Measurements from ENCODE around the gene STX8.
A peak's percentile ranks its signal among the peaks of the same experiment; 100 is the strongest.
"Not testable (repeated sequence)": the region's sequence is repeated elsewhere in the genome, so short reads cannot be mapped to it uniquely, and the experiment has no call there.

The STX8 gene, protein sequence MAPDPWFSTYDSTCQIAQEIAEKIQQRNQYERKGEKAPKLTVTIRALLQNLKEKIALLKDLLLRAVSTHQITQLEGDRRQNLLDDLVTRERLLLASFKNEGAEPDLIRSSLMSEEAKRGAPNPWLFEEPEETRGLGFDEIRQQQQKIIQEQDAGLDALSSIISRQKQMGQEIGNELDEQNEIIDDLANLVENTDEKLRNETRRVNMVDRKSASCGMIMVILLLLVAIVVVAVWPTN

DNA sequence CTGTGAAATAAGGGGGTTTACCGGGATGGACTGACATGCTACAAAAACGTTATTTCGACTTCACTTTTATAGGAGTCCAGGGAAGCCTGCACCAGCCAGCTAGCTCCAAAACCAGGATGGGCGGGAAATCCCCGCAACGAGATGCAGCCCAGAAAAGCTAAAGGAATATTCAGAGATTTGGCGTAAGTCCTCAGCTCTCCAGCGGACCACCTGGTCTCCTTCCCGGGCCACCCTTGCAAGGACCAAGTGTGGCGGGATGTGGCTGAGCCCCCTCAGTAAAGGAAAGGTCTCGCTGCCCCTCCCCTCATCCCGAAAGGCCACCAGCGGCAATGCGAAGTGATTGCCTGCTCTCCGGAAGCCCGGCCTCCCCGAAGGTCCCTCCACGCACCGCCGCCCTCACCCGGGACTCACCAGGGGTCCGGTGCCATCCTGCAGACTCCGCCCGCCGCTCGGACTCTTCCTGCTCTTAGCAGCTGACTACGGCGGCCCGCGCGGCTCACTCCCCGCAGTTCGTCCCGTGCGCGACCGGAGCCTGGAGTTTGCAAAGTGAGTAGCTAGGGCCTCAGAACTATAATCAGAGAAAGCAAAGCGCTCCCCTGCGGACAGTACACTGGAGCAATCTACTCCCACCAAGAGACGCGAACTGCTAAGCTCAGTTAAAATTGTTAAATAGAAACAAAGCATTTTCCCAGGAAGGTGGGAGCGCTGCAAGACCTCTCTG lies at the start of gene STX8:
Gene STX8, minus strand, starts transcription at position 440 of the 721 bp plus-strand sequence. Its CDS starts 12 bp downstream, at position 428.
- peak; percentile 81 for DNase-seq (ENCODE audit: low read depth)

DNA sequence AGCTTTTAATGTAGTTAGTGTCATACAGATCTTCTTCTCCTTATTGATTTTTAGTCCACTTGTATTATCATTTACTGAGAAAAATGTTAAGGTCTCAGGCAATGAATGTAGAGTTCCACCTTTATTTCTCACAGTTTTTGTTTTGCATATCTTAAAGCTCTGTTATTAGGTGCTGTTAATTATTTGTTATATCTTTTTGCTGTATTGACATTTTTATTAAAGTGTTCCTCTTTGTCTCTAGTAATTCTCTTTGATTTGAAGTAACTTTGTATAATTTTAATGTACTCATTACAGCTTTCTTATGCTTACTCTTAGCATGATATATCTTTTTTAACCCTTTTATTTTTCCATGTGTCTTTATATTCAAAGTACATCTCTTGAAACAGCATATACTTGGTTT lies 47.3 kb upstream of the STX8 start:
- DNase-seq (ENCODE audit: low read depth): no peak

- no peak for DNase-seq (ENCODE audit: low read depth)
These were observed 39.9 kb upstream of the STX8 start for GRCh38 chr17:9615486-9615885.

- DNase-seq (ENCODE audit: low read depth): no peak
These were observed 36.4 kb upstream of the STX8 start for GRCh38 chr17:9612006-9612405.

- DNase-seq (ENCODE audit: low read depth): no peak
These were observed 35.9 kb upstream of the STX8 start for GRCh38 chr17:9611557-9611956.

- DNase-seq (ENCODE audit: low read depth): not testable (repeated sequence)
These were observed 31.4 kb upstream of the STX8 start for GRCh38 chr17:9607058-9607457.

GRCh38 chr17:9606453-9606852 lies 30.8 kb upstream of the STX8 start:
- DNase-seq (ENCODE audit: low read depth): no peak

GRCh38 chr17:9604583-9604982 lies 29.0 kb upstream of the STX8 start:
- DNase-seq (ENCODE audit: low read depth): not testable (repeated sequence)

GRCh38 chr17:9598661-9599060 lies 23.0 kb upstream of the STX8 start:
- no peak for DNase-seq (ENCODE audit: low read depth)

DNA sequence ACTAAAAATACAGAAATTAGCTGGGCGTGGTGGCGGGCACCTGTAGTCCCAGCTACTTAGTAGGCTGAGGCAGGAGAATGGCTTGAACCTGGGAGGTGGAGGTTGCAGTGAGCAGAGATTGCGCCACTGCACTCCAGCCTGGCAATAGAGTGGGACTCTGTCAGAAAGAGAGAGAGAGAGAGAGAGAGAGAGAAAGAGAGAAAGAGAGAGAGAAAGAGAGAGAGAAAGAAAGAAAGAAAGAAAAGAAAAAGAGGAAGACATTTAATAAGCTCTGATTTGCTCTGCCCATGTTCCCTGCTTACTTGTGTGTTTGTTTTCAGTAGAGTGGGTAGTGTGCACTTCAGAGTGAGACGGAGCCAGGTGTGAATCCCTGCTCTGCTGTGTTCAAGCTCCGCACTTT lies 22.0 kb upstream of the STX8 start:
- DNase-seq (ENCODE audit: low read depth): not testable (repeated sequence)

GRCh38 chr17:9594065-9594464 lies 18.4 kb upstream of the STX8 start:
- DNase-seq (ENCODE audit: low read depth): no peak

DNA sequence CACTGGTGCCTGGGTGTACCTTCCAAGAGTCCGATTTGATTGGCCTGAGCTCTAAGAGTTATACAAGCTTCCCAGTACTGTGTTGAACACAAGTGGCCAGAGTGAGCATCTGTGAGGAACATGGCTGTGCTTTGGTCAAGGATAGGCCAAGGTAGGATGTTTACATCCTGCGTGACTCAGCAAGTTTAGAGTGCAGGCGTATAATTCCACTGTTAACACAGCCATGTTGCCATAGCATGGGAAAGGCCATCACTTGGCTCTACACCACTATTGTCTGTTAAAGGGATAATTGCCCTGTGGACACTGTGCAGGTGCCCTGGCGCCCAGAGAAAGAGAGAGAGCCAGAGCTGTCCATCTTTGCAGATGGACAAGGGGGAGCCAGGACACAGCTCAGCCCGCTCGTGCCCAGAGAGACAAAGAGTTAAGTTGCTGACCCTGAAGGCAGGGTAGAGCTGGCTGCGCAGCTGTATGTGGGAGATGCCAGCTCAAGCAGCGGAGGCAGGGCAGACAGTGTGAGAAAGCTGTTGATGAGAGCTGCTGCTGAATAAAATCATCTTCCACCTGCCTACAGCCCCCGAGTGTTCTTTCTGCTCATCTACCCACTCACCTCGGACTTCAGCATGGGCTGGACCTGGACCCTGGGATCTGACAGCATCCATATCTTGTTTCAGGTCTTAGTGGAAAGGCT lies 12.5 kb upstream of the STX8 start:
- DNase-seq (ENCODE audit: low read depth): no peak

DNA sequence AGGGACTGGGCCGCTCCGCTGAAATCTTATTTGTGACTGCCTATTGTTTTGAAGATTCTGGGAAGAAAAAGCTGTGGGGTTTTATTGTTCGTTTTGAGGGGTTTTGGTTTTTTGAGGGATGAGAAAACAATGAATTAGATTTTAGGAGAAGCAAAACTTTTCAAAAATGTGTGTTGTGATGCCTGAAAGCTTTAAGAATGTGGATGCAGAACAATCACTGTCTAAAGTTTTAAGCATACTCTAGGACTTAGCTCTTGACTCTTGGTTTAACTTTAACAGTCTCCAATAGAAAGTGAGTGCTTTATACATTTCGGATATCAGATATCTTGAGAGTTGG lies 1.7 kb upstream of the STX8 start:
- DNase-seq (ENCODE audit: low read depth): no peak

DNA sequence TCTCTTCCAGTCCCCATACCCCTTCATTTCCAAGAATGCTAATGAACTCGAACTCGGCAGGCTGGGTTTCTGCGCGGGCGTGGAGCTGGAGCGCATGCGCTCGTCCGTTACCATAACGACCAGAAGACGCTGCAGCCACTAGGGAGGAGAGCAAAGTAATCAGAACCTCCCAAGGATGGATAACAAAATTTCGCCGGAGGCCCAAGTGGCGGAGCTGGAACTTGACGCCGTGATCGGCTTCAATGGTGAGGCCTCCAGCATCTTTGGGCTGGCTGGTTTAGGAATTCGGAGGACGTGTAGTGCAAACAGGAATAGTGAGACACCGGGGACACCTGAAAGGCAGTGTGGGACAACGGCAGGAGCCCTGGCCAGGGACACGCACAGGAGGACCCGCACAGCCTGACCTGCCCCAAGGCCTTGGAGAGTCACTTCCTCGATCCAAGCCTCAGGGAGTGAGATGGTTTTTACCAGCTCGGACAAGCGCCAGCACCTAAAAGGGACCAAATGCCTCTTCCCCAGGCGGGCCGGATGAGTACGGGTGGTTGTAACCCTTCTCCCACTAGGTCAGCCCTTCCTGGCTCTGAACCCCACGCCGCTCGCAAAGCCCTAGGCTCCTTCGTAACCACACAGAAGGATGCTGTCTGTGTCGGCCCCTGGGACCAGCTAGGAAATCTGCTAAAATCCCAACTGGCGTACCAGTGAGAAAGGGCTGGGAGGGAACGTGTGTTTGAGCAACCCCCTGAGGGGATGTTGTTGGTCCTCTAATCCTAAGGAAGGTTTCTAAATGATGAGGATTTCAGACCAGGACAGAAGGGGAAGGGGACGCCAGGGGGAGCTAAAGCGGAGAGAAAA lies 1.1 kb upstream of the STX8 start, which contains the start of gene CFAP52:
Gene CFAP52, plus strand, starts transcription at position 122 of the 852 bp plus-strand sequence. Its CDS starts 54 bp downstream, at position 176.
- DNase-seq (ENCODE audit: low read depth): peak; percentile 72

- no peak for DNase-seq (ENCODE audit: low read depth)
These were observed 4.4 kb downstream of the STX8 start for GRCh38 chr17:9571201-9571600.

DNA sequence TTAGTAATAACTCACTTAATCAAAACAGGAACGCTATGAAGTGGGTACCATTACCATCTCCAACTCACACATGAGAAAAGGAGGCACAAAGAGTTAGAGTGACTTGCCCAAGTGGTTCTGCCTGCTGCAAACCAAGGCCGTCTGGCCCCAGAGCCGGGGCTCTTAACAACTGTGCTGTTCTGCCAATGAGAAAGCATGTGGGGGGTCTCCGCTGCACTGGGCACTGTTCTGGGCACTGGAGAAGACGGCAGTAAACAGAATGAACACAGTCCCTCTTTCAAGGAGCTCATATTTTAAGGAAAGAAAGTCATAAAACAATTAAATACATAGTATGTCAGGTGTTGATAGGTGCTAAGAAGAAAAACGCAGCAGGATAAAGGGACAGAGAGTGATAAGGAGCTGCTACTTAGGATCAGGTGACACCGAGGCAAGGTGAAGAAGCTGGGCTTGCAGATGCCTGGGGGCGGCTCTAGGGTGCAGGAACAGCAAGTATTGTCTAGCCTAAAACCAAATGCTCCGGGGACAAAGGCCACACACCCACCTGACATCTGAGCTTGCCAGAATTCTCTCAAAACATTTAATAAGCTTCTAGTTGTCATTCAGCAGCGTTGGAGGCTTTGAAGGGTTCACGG lies 6.5 kb downstream of the STX8 start:
- DNase-seq (ENCODE audit: low read depth): no peak

- DNase-seq (ENCODE audit: low read depth): no peak
These were observed 7.6 kb downstream of the STX8 start for GRCh38 chr17:9568004-9568403.

GRCh38 chr17:9566739-9567138 lies 8.9 kb downstream of the STX8 start:
- not testable (repeated sequence) for DNase-seq (ENCODE audit: low read depth)

- DNase-seq (ENCODE audit: low read depth): no peak
These were observed 9.6 kb downstream of the STX8 start for GRCh38 chr17:9566067-9566466.

DNA sequence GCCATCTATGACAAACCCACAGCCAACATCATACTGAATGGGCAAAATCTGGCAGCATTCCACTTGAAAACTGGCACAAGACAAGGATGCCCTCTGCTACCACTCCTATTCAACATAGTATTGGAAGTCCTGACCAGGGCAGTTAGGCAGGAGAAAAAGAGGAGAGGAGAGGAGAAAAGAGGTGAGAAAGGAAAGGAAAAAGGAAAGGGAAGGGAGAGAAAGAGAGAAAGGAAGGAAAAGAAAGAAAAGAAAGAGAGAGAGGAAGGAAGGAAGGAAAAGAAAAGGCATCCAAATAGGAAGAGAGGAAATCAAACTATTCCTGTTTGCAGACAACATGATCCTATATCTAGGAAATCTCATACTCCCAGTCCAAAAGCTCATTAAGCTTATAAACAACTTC lies 11.5 kb downstream of the STX8 start:
- DNase-seq (ENCODE audit: low read depth): no peak

DNA sequence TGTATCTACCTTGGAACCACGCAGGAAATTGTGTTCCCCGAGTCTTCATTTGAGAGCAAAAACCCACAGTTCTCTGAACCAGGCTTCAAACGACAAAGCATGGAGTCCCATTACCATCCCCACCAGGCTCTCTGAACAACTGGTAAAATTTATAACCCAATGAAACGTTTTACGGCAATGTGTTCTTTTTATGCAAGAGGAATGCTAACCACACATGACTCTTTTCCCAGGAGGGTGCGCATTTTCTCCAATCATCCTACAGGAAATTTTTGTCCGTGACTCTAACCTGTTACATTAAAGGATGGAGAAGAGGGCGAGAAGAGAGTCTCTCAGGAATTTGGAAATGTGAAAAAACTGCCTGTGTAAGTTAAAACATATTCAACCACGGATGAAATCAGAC lies 17.8 kb downstream of the STX8 start:
- DNase-seq (ENCODE audit: low read depth): no peak

Data from activated T-cell treated with anti-CD3 and anti-CD28 coated beads for 48 hours (primary cell).